ENCODE data around the gene ABCA12.

ABCA12 gene

GRCh38 chr2:215032153-215032552, 106.3 kb downstream of the ABCA12 start:
- Histone ChIP-seq H3K9ac (ENCODE audit: low read length) (no peak overlapping the region), H3K36me3 (ENCODE audit: control insufficient read depth, low read depth, low read length) (no peaks in the 10 kb centered on the region), H3K9me3 (ENCODE audit: control insufficient read depth, low read depth, low read length) (no peaks in the 10 kb centered on the region), H3K27ac (ENCODE audit: low read length) (no peak overlapping the region), H3K4me3 (ENCODE audit: low read length) (no peak overlapping the region), H3K4me1 (ENCODE audit: control insufficient read depth, low read depth, low read length) (no peaks in the 10 kb centered on the region), H3K27me3 (ENCODE audit: control insufficient read depth, insufficient read depth, low read length) (no peaks in the 10 kb centered on the region)

- Histone ChIP-seq H3K4me3 (ENCODE audit: low read length) (no peak overlapping the region), H3K4me1 (ENCODE audit: control insufficient read depth, low read depth, low read length) (no peaks in the 10 kb centered on the region), H3K27me3 (ENCODE audit: control insufficient read depth, insufficient read depth, low read length) (no peaks in the 10 kb centered on the region), H3K27ac (ENCODE audit: low read length) (no peak overlapping the region), H3K36me3 (ENCODE audit: control insufficient read depth, low read depth, low read length) (no peaks in the 10 kb centered on the region), H3K9me3 (ENCODE audit: control insufficient read depth, low read depth, low read length) (no peaks in the 10 kb centered on the region), H3K9ac (ENCODE audit: low read length) (no peak overlapping the region)
Measured at GRCh38 chr2:215031321-215031720, 107.1 kb downstream of the ABCA12 start.

GRCh38 chr2:215029936-215030335, 108.5 kb downstream of the ABCA12 start:
- Histone ChIP-seq H3K36me3 (ENCODE audit: control insufficient read depth, low read depth, low read length) (no peaks in the 10 kb centered on the region), H3K27ac (ENCODE audit: low read length) (no peak overlapping the region)

GRCh38 chr2:215028231-215028630, 110.2 kb downstream of the ABCA12 start:
- no peak overlapping the region for H3K27ac ChIP-seq (ENCODE audit: low read length)
- no peaks in the 10 kb centered on the region for H3K36me3 ChIP-seq (ENCODE audit: control insufficient read depth, low read depth, low read length)
- H3K9me3 ChIP-seq (ENCODE audit: control insufficient read depth, low read depth, low read length) = no peaks in the 10 kb centered on the region
- no peak overlapping the region for H3K9ac ChIP-seq (ENCODE audit: low read length)
- no peaks in the 10 kb centered on the region for H3K4me1 ChIP-seq (ENCODE audit: control insufficient read depth, low read depth, low read length)
- H3K27me3 ChIP-seq (ENCODE audit: control insufficient read depth, insufficient read depth, low read length) = no peaks in the 10 kb centered on the region
- no peak overlapping the region for H3K4me3 ChIP-seq (ENCODE audit: low read length)

More at GRCh38 chr2:215029936-215030335, 108.5 kb downstream of the ABCA12 start:
- Histone ChIP-seq H3K27me3 (ENCODE audit: control insufficient read depth, insufficient read depth, low read length) (no peaks in the 10 kb centered on the region), H3K9me3 (ENCODE audit: control insufficient read depth, low read depth, low read length) (no peaks in the 10 kb centered on the region), H3K4me3 (ENCODE audit: low read length) (no peak overlapping the region), H3K9ac (ENCODE audit: low read length) (no peak overlapping the region), H3K4me1 (ENCODE audit: control insufficient read depth, low read depth, low read length) (no peaks in the 10 kb centered on the region)

- H3K9ac ChIP-seq (ENCODE audit: low read length) = no peak overlapping the region
- no peaks in the 10 kb centered on the region for H3K9me3 ChIP-seq (ENCODE audit: control insufficient read depth, low read depth, low read length)
- H3K27ac ChIP-seq (ENCODE audit: low read length) = no peak overlapping the region
- H3K4me3 ChIP-seq (ENCODE audit: low read length) = no peak overlapping the region
- no peaks in the 10 kb centered on the region for H3K27me3 ChIP-seq (ENCODE audit: control insufficient read depth, insufficient read depth, low read length)
- H3K4me1 ChIP-seq (ENCODE audit: control insufficient read depth, low read depth, low read length) = no peaks in the 10 kb centered on the region
- H3K36me3 ChIP-seq (ENCODE audit: control insufficient read depth, low read depth, low read length) = no peaks in the 10 kb centered on the region
Measured at GRCh38 chr2:215027779-215028178, 110.6 kb downstream of the ABCA12 start.

GRCh38 chr2:215022910-215023309, 115.5 kb downstream of the ABCA12 start:
- Histone ChIP-seq H3K4me1 (ENCODE audit: control insufficient read depth, low read depth, low read length) (peaks cover 5% of the 10 kb centered on the region), H3K36me3 (ENCODE audit: control insufficient read depth, low read depth, low read length) (no peaks in the 10 kb centered on the region), H3K27me3 (ENCODE audit: control insufficient read depth, insufficient read depth, low read length) (no peaks in the 10 kb centered on the region), H3K4me3 (ENCODE audit: low read length) (no peak overlapping the region), H3K9me3 (ENCODE audit: control insufficient read depth, low read depth, low read length) (no peaks in the 10 kb centered on the region), H3K27ac (ENCODE audit: low read length) (no peak overlapping the region), H3K9ac (ENCODE audit: low read length) (no peak overlapping the region)

GRCh38 chr2:215022418-215022817, 116.0 kb downstream of the ABCA12 start:
- Histone ChIP-seq H3K27me3 (ENCODE audit: control insufficient read depth, insufficient read depth, low read length) (no peaks in the 10 kb centered on the region), H3K9ac (ENCODE audit: low read length) (no peak overlapping the region), H3K36me3 (ENCODE audit: control insufficient read depth, low read depth, low read length) (no peaks in the 10 kb centered on the region), H3K27ac (ENCODE audit: low read length) (no peak overlapping the region), H3K9me3 (ENCODE audit: control insufficient read depth, low read depth, low read length) (no peaks in the 10 kb centered on the region), H3K4me1 (ENCODE audit: control insufficient read depth, low read depth, low read length) (peaks cover 5% of the 10 kb centered on the region), H3K4me3 (ENCODE audit: low read length) (no peak overlapping the region)

GRCh38 chr2:215020283-215020682, 118.1 kb downstream of the ABCA12 start:
- no peaks in the 10 kb centered on the region for H3K27me3 ChIP-seq (ENCODE audit: control insufficient read depth, insufficient read depth, low read length)
- H3K9ac ChIP-seq (ENCODE audit: low read length) = no peak overlapping the region
- no peaks in the 10 kb centered on the region for H3K9me3 ChIP-seq (ENCODE audit: control insufficient read depth, low read depth, low read length)
- H3K27ac ChIP-seq (ENCODE audit: low read length) = no peak overlapping the region
- peaks cover 5% of the 10 kb centered on the region for H3K4me1 ChIP-seq (ENCODE audit: control insufficient read depth, low read depth, low read length)
- no peak overlapping the region for H3K4me3 ChIP-seq (ENCODE audit: low read length)
- H3K36me3 ChIP-seq (ENCODE audit: control insufficient read depth, low read depth, low read length) = no peaks in the 10 kb centered on the region

GRCh38 chr2:215019521-215020145, 118.8 kb downstream of the ABCA12 start:
- Histone ChIP-seq H3K9me3 (ENCODE audit: control insufficient read depth, low read depth, low read length) (no peaks in the 10 kb centered on the region), H3K4me1 (ENCODE audit: control insufficient read depth, low read depth, low read length) (peaks cover 5% of the 10 kb centered on the region), H3K9ac (ENCODE audit: low read length) (no peak overlapping the region), H3K36me3 (ENCODE audit: control insufficient read depth, low read depth, low read length) (no peaks in the 10 kb centered on the region), H3K27me3 (ENCODE audit: control insufficient read depth, insufficient read depth, low read length) (no peaks in the 10 kb centered on the region), H3K4me3 (ENCODE audit: low read length) (no peak overlapping the region), H3K27ac (ENCODE audit: low read length) (no peak overlapping the region)

- no peaks in the 10 kb centered on the region for H3K36me3 ChIP-seq (ENCODE audit: control insufficient read depth, low read depth, low read length)
- peaks cover 5% of the 10 kb centered on the region for H3K4me1 ChIP-seq (ENCODE audit: control insufficient read depth, low read depth, low read length)
- no peak overlapping the region for H3K9ac ChIP-seq (ENCODE audit: low read length)
- H3K4me3 ChIP-seq (ENCODE audit: low read length) = no peak overlapping the region
- no peak overlapping the region for H3K27ac ChIP-seq (ENCODE audit: low read length)
- no peaks in the 10 kb centered on the region for H3K27me3 ChIP-seq (ENCODE audit: control insufficient read depth, insufficient read depth, low read length)
- H3K9me3 ChIP-seq (ENCODE audit: control insufficient read depth, low read depth, low read length) = no peaks in the 10 kb centered on the region
Measured at GRCh38 chr2:215019085-215019484, 119.3 kb downstream of the ABCA12 start.

GRCh38 chr2:215015421-215015820, 123.0 kb downstream of the ABCA12 start:
- Histone ChIP-seq H3K27ac (ENCODE audit: low read length) (no peak overlapping the region), H3K9me3 (ENCODE audit: control insufficient read depth, low read depth, low read length) (no peaks in the 10 kb centered on the region), H3K27me3 (ENCODE audit: control insufficient read depth, insufficient read depth, low read length) (no peaks in the 10 kb centered on the region)

GRCh38 chr2:215010390-215010789, 128.0 kb downstream of the ABCA12 start:
- H3K4me3 ChIP-seq (ENCODE audit: low read length) = no peak overlapping the region
- no peaks in the 10 kb centered on the region for H3K9me3 ChIP-seq (ENCODE audit: control insufficient read depth, low read depth, low read length)
- no peaks in the 10 kb centered on the region for H3K4me1 ChIP-seq (ENCODE audit: control insufficient read depth, low read depth, low read length)
- no peak overlapping the region for H3K9ac ChIP-seq (ENCODE audit: low read length)
- no peaks in the 10 kb centered on the region for H3K27me3 ChIP-seq (ENCODE audit: control insufficient read depth, insufficient read depth, low read length)
- no peaks in the 10 kb centered on the region for H3K36me3 ChIP-seq (ENCODE audit: control insufficient read depth, low read depth, low read length)
- H3K27ac ChIP-seq (ENCODE audit: low read length) = no peak overlapping the region

More at GRCh38 chr2:215015421-215015820, 123.0 kb downstream of the ABCA12 start:
- Histone ChIP-seq H3K36me3 (ENCODE audit: control insufficient read depth, low read depth, low read length) (no peaks in the 10 kb centered on the region), H3K4me1 (ENCODE audit: control insufficient read depth, low read depth, low read length) (no peaks in the 10 kb centered on the region), H3K9ac (ENCODE audit: low read length) (no peak overlapping the region), H3K4me3 (ENCODE audit: low read length) (no peak overlapping the region)
